Measurements from ENCODE around the gene NDUFB3. TPM values are rescaled to one million over a fixed set of nuclear protein-coding genes. Genes with fewer than 3 reads are reported as not detected.
"Not testable (repeated sequence)": the region's sequence is repeated elsewhere in the genome, so short reads cannot be mapped to it uniquely, and the experiment has no call there.

The NDUFB3 gene
- total and polyA plus RNA-seq, 7 donors, result 85.3 to 370 (median 97.9) TPM

- Histone ChIP-seq H3K4me3 (no peak overlapping the region), H3K36me3 (no peaks in the 10 kb centered on the region), H3K9me3 (no peaks in the 10 kb centered on the region), H3K27me3 (no peaks in the 10 kb centered on the region), H3K4me1 (peaks cover 0 to 13% (median 7%) of the 10 kb centered on the region in 4 donors), H3K27ac (no peak overlapping the region)
- intact Hi-C loops (cut with DNase I), result no loop called here
- no peak for DNase-seq
- TF ChIP-seq EP300 (IDR thresholded peaks at IDR 0.05), result no peak
- TF ChIP-seq, protein P1, sequence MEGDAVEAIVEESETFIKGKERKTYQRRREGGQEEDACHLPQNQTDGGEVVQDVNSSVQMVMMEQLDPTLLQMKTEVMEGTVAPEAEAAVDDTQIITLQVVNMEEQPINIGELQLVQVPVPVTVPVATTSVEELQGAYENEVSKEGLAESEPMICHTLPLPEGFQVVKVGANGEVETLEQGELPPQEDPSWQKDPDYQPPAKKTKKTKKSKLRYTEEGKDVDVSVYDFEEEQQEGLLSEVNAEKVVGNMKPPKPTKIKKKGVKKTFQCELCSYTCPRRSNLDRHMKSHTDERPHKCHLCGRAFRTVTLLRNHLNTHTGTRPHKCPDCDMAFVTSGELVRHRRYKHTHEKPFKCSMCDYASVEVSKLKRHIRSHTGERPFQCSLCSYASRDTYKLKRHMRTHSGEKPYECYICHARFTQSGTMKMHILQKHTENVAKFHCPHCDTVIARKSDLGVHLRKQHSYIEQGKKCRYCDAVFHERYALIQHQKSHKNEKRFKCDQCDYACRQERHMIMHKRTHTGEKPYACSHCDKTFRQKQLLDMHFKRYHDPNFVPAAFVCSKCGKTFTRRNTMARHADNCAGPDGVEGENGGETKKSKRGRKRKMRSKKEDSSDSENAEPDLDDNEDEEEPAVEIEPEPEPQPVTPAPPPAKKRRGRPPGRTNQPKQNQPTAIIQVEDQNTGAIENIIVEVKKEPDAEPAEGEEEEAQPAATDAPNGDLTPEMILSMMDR (IDR thresholded peaks at IDR 0.05), result no peak
- 78 to 86% methylated on average over 4 of the region's 4 CpGs for WGBS, 2 donors
Observed at GRCh38 chr2:201114350-201114749, 42.5 kb downstream of the NDUFB3 start.

- Histone ChIP-seq H3K27me3 (no peaks in the 10 kb centered on the region), H3K27ac (peak overlapping the region; percentile 98 to 99 (median 98)), H3K9me3 (no peaks in the 10 kb centered on the region), H3K4me3 (no peak overlapping the region), H3K36me3 (no peaks in the 10 kb centered on the region), H3K4me1 (peaks cover 0 to 16% (median 9%) of the 10 kb centered on the region in 4 donors)
- DNase-seq, result no peak
- TF ChIP-seq EP300 (IDR thresholded peaks at IDR 0.05) (no peak), POLR2AphosphoS5 (IDR thresholded peaks at IDR 0.05) (no peak), POLR2A (IDR thresholded peaks at IDR 0.05) (no peak)
- TF ChIP-seq, protein P1 (IDR thresholded peaks at IDR 0.05), result no peak
- intact Hi-C loops (cut with DNase I), result loop anchor here (5.0 kb wide), 1 partner anchor 42 kb away; no protein-coding TSS in a partner anchor
Observed at GRCh38 chr2:201114846-201115245, 43.0 kb downstream of the NDUFB3 start.

DNA sequence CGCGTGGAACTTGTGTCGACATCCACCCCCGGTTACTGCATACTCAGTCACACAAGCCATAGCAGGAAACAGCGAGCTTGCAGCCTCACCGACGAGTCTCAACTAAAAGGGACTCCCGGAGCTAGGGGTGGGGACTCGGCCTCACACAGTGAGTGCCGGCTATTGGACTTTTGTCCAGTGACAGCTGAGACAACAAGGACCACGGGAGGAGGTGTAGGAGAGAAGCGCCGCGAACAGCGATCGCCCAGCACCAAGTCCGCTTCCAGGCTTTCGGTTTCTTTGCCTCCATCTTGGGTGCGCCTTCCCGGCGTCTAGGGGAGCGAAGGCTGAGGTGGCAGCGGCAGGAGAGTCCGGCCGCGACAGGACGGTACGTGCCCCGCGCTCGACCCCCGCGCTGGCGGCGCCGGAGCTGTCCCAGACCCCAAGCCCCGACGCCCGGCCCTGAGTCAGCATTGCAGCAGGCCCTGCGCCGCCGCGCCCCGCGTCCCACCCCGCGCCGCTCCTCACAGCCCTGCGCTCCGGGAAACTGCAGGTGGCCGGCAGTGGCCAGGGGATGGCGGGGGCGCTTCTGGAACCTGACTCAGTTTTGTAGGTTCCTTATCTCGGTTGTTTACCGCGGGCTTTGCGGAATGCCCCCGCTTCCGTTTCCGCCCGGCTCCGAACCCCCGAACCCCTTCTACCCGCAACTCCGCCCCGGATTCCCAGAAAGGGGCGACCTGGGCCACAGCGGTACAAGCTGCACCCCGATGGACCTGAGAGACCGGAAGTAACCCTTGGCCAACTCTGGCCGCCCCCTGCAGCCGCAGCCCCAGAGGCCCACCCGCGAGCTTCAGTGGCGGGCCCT lies 44.5 kb downstream of the NDUFB3 start, which contains the start of gene CFLAR:
Gene CFLAR (plus strand): TSS at position 50 of the 844 bp plus-strand sequence. CDS start 13,702 bp downstream, outside the sequence.
- peak within 1 kb of the TSS; percentile 80 to 91 (median 85) for H3K4me3 ChIP-seq
- H3K27ac ChIP-seq, result peak within 1 kb of the TSS; percentile 98 to 99 (median 98)
- TF ChIP-seq EP300 (IDR thresholded peaks at IDR 0.05), result no peak
- peak; percentile 70 to 88 (median 80) for TF ChIP-seq POLR2AphosphoS5 (IDR thresholded peaks at IDR 0.05)
- TF ChIP-seq, protein P1 (IDR thresholded peaks at IDR 0.05), result no peak
- peak; percentile 52 to 80 for TF ChIP-seq POLR2A (IDR thresholded peaks at IDR 0.05)
- no peaks in the 10 kb centered on the region for H3K27me3 ChIP-seq
- intact Hi-C loops (cut with DNase I), result loop anchor here (2.0 to 5.0 kb wide), 2 partner anchors 41 to 44 kb away; partner anchors contain the start of gene NDUFB3
- H3K36me3 ChIP-seq, result no peaks in the 10 kb centered on the region
- peak; percentile 88 for DNase-seq
- no peaks in the 10 kb centered on the region for H3K9me3 ChIP-seq
- 1% methylated on average over 75 of the region's 75 CpGs for WGBS, 2 donors
- peaks cover 0 to 30% (median 19%) of the 10 kb centered on the region in 4 donors for H3K4me1 ChIP-seq

DNA sequence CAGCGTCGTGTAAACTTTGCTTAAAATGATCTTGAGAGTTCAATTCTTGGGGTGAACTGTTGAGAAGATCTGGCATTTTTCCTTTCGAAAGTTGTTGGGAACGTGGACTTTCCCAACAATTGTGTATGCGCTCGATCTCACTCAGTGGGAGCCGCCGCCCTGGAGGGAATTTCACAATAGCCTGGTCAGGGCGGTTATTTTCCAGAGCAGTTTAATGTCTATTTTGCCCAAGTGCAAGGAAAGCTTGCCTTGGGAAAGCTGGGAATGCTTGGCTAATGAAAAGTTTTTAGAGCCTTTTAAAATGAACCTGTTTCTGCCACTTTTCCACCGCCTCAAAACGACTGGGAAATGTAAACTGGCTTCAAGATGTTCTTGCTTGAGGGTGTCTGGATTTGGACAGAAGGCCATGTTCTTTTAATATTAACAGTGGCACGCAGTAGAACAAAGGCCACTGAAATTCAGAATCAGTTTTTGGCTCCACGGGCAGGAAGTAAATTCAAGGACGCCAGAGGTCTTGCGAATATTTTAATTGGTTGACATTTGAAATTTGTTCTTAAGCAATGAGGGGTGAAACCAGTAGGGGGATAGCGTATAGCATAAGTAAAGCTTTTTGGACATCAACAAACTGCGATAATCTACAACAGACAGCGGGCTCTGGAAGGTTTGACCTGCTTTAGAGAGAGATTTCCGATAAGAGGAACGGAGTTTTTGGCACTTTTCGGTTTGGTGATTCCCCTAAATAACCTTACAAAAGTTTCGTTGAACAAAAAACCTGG lies 45.3 kb downstream of the NDUFB3 start:
- H3K9me3 ChIP-seq, result no peaks in the 10 kb centered on the region
- intact Hi-C loops (cut with DNase I), result loop anchor here (2.0 to 5.0 kb wide), 2 partner anchors 40 to 44 kb away; partner anchors contain the start of gene NDUFB3
- 0 to 2% methylated on average over 22 of the region's 22 CpGs for whole genome bisulfite sequencing, 2 donors
- TF ChIP-seq, protein P1 (IDR thresholded peaks at IDR 0.05), result peak in 3 of 4 experiments; percentile 13 to 42 (median 32)
- TF ChIP-seq EP300 (IDR thresholded peaks at IDR 0.05) (no peak), POLR2A (IDR thresholded peaks at IDR 0.05) (peak in 1 of 2 donors; percentile 15), POLR2AphosphoS5 (IDR thresholded peaks at IDR 0.05) (peak; percentile 5 to 37 (median 25))
- peaks cover 0 to 38% (median 22%) of the 10 kb centered on the region in 4 donors for H3K4me1 ChIP-seq
- peak; percentile 90 for DNase-seq
- no peaks in the 10 kb centered on the region for H3K36me3 ChIP-seq
- H3K4me3 ChIP-seq, result peak overlapping the region; percentile 80 to 91 (median 85)
- H3K27ac ChIP-seq, result peak overlapping the region; percentile 98 to 99 (median 98)
- no peaks in the 10 kb centered on the region for H3K27me3 ChIP-seq

DNA sequence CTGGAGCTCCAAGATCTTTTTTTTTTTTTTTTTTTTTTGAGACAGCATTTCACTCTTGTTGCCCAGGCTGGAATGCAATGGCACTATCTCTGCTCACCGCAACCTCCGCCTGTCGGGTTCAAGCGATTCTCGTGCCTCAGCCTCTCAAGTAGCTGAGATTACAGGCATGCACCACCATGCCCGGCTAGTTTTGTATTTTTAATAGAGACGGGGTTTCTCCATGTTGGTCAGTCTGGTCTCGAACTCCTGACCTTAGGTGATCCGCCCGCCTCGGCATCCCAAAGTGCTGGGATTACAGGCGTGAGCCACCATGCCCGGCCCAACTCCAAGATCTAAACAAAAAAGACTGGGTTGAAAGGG lies 45.9 kb downstream of the NDUFB3 start:
- WGBS, 2 donors, result 2 to 24% methylated on average over 13 of the region's 13 CpGs
- DNase-seq, H3K27me3 ChIP-seq, H3K9me3 ChIP-seq, H3K36me3 ChIP-seq: not testable (repeated sequence)
- Histone ChIP-seq H3K4me1 (peaks cover 0 to 44% (median 25%) of the 10 kb centered on the region in 4 donors), H3K27ac (peak overlapping the region; percentile 98 to 99 (median 98)), H3K4me3 (peak overlapping the region; percentile 80 to 91 (median 85))
- intact Hi-C loops (cut with DNase I), result loop anchor here (2.0 to 5.0 kb wide), 3 partner anchors 40 to 155 kb away; partner anchors contain the start of genes NDUFB3 and ORC2
